ENCODE data around the gene LRP6. TPM values are rescaled to one million over a fixed set of nuclear protein-coding genes. Genes with fewer than 3 reads are reported as not detected.

Gene LRP6
- total and polyA plus RNA-seq, 2 of the 8 experiments (the other 6 are each of a cell fraction or from before 2014, with no cell fraction given), result 53.6 to 73.2 TPM

DNA sequence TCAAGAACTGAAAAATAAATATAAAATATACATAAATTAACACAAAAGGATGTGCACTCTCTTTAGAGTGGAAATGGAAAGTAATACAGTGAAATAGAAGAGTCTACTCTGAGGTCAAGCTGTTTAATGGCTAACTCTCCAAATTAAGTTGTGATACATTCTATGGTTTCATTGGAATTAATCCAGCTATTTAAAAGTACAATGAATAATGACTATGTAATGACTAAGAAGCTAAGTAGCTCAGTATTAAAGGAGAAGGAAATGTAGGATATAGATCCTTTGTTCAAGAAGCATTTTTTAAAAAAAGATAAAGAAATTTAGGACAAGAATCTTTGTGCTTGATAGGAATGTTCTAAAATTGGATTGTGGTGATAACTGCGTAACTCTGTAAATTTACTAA, 85.3 kb downstream of the LRP6 start:
- ChIA-PET CTCF (ENCODE audit: partially characterized antibody) (interaction anchor here (1.1 to 1.7 kb wide), 5 partner anchors 9 to 144 kb away, joined by 3 to 4 read pairs (median 3); no protein-coding TSS in a partner anchor), POLR2A (ENCODE audit: partially characterized antibody) (interaction anchor here (1.0 kb wide), 1 partner anchor 86 kb away, joined by 3 read pairs; no protein-coding TSS in a partner anchor)
- H3K23ac ChIP-seq (ENCODE audit: insufficient read length), result no peak overlapping the region
- no peak overlapping the region for H2BK20ac ChIP-seq (ENCODE audit: low read length)
- no peak overlapping the region for H3K4ac ChIP-seq (replicated peaks; ENCODE audit: insufficient read length, low read depth, low read length)
- H2BK12ac ChIP-seq (ENCODE audit: low read depth, low read length), result no peak overlapping the region
- peaks cover 0 to 40% of the 10 kb centered on the region in 2 experiments; a peak in 2 of 4 replicates for H3K79me2 ChIP-seq (ENCODE audit: control insufficient read depth in 1 of 2, insufficient read depth in 2 of 2, low read length in 2 of 2)
- H3K4me2 ChIP-seq (ENCODE audit: insufficient read depth in 1 of 2, low read depth in 2 of 2, low read length in 2 of 2), result no peak overlapping the region
- no peak overlapping the region for H2BK5ac ChIP-seq (ENCODE audit: low read depth, low read length)
- H2AFZ ChIP-seq (ENCODE audit: low read length), result no peak overlapping the region
- FAIRE-seq (no peak), DNase-seq (ENCODE audit: low read depth in 1 of 2, low spot score in 2 of 2) (no peak)
- H3K9me3 ChIP-seq (ENCODE audit: insufficient read depth in 2 of 2, low read depth in 1 of 2, low read length in 1 of 2), result no peaks in the 10 kb centered on the region
- no peak overlapping the region for H4K91ac ChIP-seq (replicated peaks; ENCODE audit: insufficient read length, low read length)
- no peaks in the 10 kb centered on the region for H3K27me3 ChIP-seq (replicated peaks in 1 of 4; ENCODE audit: control insufficient read depth in 3 of 4, extremely low read depth in 1 of 4, insufficient read depth in 3 of 4, low read length in 3 of 4)
- H3K23me2 ChIP-seq (ENCODE audit: low read depth, low read length), result no peaks in the 10 kb centered on the region
- no peak overlapping the region for H2BK15ac ChIP-seq (ENCODE audit: low read length)
- no peaks in the 10 kb centered on the region for H3K79me1 ChIP-seq (ENCODE audit: low read depth, low read length)
- H3K4me3 ChIP-seq (ENCODE audit: extremely low read depth in 1 of 4, insufficient read depth in 2 of 4, low read depth in 3 of 4, low read length in 4 of 4), result no peak overlapping the region
- H3K27ac ChIP-seq (ENCODE audit: low read depth, low read length), result no peak overlapping the region
- no peak overlapping the region for H3K9ac ChIP-seq (replicated peaks in 1 of 4; ENCODE audit: extremely low read depth in 1 of 4, low read depth in 3 of 4, low read length in 3 of 4)
- H3K56ac ChIP-seq (replicated peaks; ENCODE audit: insufficient read length, low read depth, low read length), result no peak overlapping the region
- no peak overlapping the region for H4K5ac ChIP-seq (ENCODE audit: insufficient read length, low read depth, low read length)
- H3K36me3 ChIP-seq (ENCODE audit: control insufficient read depth in 2 of 4, insufficient read depth in 4 of 4, low read length in 3 of 4), result peaks cover 0 to 22% (median 6%) of the 10 kb centered on the region in 4 experiments; a peak in 6 of 8 replicates
- WGBS, 2 experiments (ENCODE audit: extremely low coverage in 1 of 2, insufficient coverage in 1 of 2, insufficient read length in 1 of 2, insufficient replicate concordance in 2 of 2, low coverage in 1 of 2, low lambda C conversion rate in 2 of 2, missing lambda C conversion rate in 1 of 2), result 97% methylated on average over 1 of the region's 1 CpG; no CpG with 5 or more reads in 1 of the 2 experiments
- no peaks in the 10 kb centered on the region for H4K20me1 ChIP-seq (replicated peaks in 1 of 2; ENCODE audit: control insufficient read depth in 1 of 2, insufficient read depth in 2 of 2, low read length in 2 of 2)
- H2BK120ac ChIP-seq (replicated peaks; ENCODE audit: low read depth, low read length), result no peak overlapping the region
- H2AK5ac ChIP-seq (ENCODE audit: low read depth, low read length), result no peak overlapping the region
- H3K4me1 ChIP-seq (replicated peaks in 1 of 4; ENCODE audit: control insufficient read depth in 3 of 4, insufficient read depth in 4 of 4, low read length in 3 of 4), result no peaks in the 10 kb centered on the region
- no peak overlapping the region for H3K14ac ChIP-seq (ENCODE audit: insufficient read length)
- H4K8ac ChIP-seq (ENCODE audit: extremely low read depth, insufficient read depth, low read length), result no peak overlapping the region
- H3K18ac ChIP-seq (ENCODE audit: extremely low read depth, low read length), result no peak overlapping the region
- TF ChIP-seq, protein P1, sequence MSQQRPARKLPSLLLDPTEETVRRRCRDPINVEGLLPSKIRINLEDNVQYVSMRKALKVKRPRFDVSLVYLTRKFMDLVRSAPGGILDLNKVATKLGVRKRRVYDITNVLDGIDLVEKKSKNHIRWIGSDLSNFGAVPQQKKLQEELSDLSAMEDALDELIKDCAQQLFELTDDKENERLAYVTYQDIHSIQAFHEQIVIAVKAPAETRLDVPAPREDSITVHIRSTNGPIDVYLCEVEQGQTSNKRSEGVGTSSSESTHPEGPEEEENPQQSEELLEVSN (IDR thresholded peaks at IDR 0.05), result no peak
- no peak for TF ChIP-seq SP1 (IDR thresholded peaks at IDR 0.05; ENCODE audit: low read depth, low read length)
- TF ChIP-seq, protein P2, sequence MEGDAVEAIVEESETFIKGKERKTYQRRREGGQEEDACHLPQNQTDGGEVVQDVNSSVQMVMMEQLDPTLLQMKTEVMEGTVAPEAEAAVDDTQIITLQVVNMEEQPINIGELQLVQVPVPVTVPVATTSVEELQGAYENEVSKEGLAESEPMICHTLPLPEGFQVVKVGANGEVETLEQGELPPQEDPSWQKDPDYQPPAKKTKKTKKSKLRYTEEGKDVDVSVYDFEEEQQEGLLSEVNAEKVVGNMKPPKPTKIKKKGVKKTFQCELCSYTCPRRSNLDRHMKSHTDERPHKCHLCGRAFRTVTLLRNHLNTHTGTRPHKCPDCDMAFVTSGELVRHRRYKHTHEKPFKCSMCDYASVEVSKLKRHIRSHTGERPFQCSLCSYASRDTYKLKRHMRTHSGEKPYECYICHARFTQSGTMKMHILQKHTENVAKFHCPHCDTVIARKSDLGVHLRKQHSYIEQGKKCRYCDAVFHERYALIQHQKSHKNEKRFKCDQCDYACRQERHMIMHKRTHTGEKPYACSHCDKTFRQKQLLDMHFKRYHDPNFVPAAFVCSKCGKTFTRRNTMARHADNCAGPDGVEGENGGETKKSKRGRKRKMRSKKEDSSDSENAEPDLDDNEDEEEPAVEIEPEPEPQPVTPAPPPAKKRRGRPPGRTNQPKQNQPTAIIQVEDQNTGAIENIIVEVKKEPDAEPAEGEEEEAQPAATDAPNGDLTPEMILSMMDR (IDR thresholded peaks at IDR 0.05; ENCODE audit: control extremely low read depth in 1 of 3, insufficient read depth in 1 of 3, low read depth in 1 of 3, low read length in 3 of 3), result no peak
- TF ChIP-seq KDM1A (IDR thresholded peaks at IDR 0.05; ENCODE audit: borderline replicate concordance, low read length), result no peak
- TF ChIP-seq TAF1 (IDR thresholded peaks at IDR 0.05; ENCODE audit: low read depth, low read length), result no peak
- TF ChIP-seq SRF (IDR thresholded peaks at IDR 0.05; ENCODE audit: low read depth, low read length), result no peak
- TF ChIP-seq EP300 (IDR thresholded peaks at IDR 0.05; ENCODE audit: borderline replicate concordance in 1 of 2, low read depth in 2 of 2, low read length in 2 of 2), result no peak
- no peak for TF ChIP-seq ASH2L (IDR thresholded peaks at IDR 0.05; ENCODE audit: low read length)
- TF ChIP-seq BCL11A (IDR thresholded peaks at IDR 0.05; ENCODE audit: low read depth in 2 of 2, low read length in 2 of 2), result no peak
- TF ChIP-seq, protein P3, sequence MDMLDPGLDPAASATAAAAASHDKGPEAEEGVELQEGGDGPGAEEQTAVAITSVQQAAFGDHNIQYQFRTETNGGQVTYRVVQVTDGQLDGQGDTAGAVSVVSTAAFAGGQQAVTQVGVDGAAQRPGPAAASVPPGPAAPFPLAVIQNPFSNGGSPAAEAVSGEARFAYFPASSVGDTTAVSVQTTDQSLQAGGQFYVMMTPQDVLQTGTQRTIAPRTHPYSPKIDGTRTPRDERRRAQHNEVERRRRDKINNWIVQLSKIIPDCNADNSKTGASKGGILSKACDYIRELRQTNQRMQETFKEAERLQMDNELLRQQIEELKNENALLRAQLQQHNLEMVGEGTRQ (IDR thresholded peaks at IDR 0.05; ENCODE audit: low read length), result no peak

Data from H1 (cell line).